Measurements from ENCODE around the gene BCKDHB. TPM values are rescaled to one million over a fixed set of nuclear protein-coding genes. Genes with fewer than 3 reads are reported as not detected.
"Not testable (repeated sequence)": the region's sequence is repeated elsewhere in the genome, so short reads cannot be mapped to it uniquely, and the experiment has no call there.

BCKDHB gene
- polyA plus RNA-seq, 3 donors, result 8.3 to 29.8 (median 9.8) TPM

GRCh38 chr6:80282913-80283554 is 176.6 kb downstream of the BCKDHB start:
- 91 to 93% (median 91%) methylated on average over 2 of the region's 2 CpGs for WGBS, 3 donors
- no peak overlapping the region for H3K27ac ChIP-seq (ENCODE audit: low read depth, low read length)

DNA sequence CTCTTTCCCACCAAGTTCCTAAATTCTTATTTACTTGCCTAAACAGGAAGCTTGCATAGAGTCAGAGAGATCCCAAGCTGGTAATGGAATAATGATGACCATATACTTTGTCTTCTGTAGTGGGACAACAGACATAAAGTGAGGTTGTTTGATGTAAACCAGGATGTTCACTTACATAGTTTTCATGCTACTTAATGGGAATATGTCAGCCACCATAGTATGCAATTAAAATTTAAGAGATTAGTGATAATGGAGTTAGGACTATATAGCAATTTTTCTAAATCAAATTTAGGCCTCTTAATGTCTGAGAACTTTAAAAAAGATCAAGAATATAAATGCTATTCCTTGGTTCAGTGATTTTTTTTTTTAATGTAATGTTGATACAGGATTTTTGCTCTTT is 180.6 kb downstream of the BCKDHB start:
- no peak overlapping the region for H3K27ac ChIP-seq (ENCODE audit: low read depth, low read length)

- H3K27ac ChIP-seq (ENCODE audit: low read depth, low read length), result no peak overlapping the region
- WGBS, 3 donors, result 90 to 91% (median 91%) methylated on average over 3 of the region's 3 CpGs
Observed at GRCh38 chr6:80287607-80288006, 181.1 kb downstream of the BCKDHB start.

DNA sequence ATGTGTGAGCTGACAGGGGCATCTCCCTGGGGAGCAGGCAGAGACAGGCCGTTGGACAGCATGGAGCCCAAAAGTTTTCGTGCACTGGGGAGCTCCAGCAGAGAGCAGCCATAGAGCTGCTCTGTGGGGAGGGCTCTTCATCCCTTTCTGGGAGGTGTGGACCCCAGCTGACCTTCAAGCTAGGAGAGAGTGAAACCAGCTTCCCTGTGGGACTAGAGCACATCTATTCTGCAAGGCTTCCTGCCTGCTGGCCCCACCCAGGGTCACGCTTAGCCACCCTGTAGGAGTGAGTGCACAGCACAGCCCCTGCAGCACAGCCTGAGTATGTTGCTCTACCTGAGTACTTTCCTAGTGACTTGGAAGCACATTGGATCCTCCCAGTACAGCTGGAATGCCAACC is 183.3 kb downstream of the BCKDHB start:
- 56 to 61% (median 60%) methylated on average over 3 of the region's 3 CpGs for WGBS, 3 donors
- H3K27ac ChIP-seq (ENCODE audit: low read depth, low read length), result no peak overlapping the region

DNA sequence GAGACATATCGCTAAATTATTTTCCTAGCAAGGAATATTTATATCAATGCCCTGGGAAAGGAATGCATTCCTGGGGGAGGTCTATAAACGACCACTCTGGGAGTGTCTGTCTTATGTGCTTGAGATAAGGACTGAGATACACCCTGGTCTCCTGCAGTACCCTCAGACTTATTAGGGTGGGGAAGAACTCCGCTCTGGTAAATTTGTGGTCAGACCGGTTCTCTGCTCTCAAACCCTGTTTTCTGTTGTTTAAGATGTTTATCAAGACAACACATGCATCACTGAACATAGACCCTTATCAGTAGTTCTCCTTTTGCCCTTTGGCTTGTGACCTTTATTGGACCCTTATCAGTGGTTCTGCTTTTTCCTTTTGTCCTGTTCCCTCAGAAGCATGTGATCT is 188.1 kb downstream of the BCKDHB start:
- WGBS, 3 donors, result 89 to 94% (median 90%) methylated on average over 4 of the region's 4 CpGs
- not testable (repeated sequence) for H3K27ac ChIP-seq (ENCODE audit: low read depth, low read length)

GRCh38 chr6:80302716-80303115 is 196.2 kb downstream of the BCKDHB start:
- no peak overlapping the region for H3K27ac ChIP-seq (ENCODE audit: low read depth, low read length)

DNA sequence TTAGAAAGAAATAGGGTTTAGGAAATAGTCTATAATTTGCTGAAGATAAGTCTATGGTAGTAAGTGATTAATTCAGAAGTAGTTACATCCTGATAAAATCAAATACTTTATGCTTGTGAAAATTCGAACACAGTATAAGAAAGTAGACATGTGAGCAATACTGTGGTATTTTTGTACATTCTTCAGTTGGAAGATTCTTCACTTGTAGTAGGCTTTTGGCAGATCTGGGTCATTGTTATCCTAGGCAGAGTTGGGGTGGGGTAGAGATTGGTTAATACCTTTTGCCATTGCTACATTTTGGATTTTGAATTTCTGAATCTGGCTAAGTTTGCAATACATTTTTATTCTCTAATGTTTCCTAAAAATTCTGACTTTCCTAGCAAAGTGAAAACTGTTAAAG is 197.5 kb downstream of the BCKDHB start:
- no peak overlapping the region for H3K27ac ChIP-seq (ENCODE audit: low read depth, low read length)
- 0 to 46% (median 34%) methylated on average over 1 of the region's 1 CpG for WGBS, 3 donors

DNA sequence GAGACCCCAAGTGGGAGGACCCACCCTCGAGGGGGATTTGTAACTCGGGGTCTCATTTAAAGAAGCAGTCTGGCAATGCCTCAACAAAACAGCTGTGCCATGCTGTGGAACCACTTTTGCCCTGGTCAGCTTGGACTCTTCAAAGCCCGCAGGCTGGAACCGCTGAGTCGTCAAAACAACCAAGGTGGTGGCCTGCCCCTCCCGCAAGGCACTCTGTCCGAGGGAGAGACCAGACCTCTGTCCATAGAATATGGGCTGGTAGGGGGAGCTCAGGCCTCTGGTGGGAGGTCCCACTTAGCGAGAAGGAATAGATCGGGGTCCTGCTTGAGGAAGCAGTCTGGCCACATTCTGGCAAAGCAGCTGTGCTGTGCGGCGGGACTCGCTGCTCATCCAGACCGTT is 208.1 kb downstream of the BCKDHB start:
- WGBS, 3 donors, result 96 to 99% (median 96%) methylated on average over 13 of the region's 13 CpGs
- H3K27ac ChIP-seq (ENCODE audit: low read depth, low read length), result no peak overlapping the region

DNA sequence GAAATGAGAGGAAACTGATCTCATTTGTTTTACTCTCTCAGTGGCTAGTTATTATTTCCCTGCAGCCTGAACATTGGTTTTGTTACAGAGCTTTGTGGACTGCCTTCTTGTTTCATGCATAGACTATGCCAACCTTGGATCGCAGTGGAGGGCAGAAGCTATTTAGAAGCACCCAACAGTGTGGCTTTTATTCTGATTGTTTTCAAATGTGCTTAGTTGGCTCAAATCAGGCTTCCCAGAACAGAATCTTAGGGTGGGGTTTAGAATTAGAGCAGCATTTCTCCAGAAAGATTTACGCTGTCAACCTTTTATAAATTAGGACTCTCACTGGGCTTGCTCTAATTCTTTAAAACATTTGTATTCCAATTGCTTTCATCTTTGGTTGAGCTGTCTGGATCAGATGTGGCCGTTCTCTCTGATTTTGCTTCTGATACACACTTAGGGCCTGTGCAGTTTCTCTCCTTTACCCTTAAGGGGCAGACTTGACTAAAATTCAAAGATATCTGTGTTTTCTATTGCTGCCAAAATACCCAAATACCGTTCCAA is 210.3 kb downstream of the BCKDHB start:
- WGBS, 3 donors, result 65 to 78% (median 71%) methylated on average over 4 of the region's 4 CpGs
- H3K27ac ChIP-seq (ENCODE audit: low read depth, low read length), result no peak overlapping the region

GRCh38 chr6:80319196-80319595 is 212.7 kb downstream of the BCKDHB start:
- 64 to 88% (median 83%) methylated on average over 2 of the region's 2 CpGs for WGBS, 3 donors
- H3K27ac ChIP-seq (ENCODE audit: low read depth, low read length), result no peak overlapping the region

- no peak overlapping the region for H3K27ac ChIP-seq (ENCODE audit: low read depth, low read length)
- 88 to 93% (median 89%) methylated on average over 2 of the region's 2 CpGs for WGBS, 3 donors
Observed at GRCh38 chr6:80321011-80321410, 214.5 kb downstream of the BCKDHB start.

DNA sequence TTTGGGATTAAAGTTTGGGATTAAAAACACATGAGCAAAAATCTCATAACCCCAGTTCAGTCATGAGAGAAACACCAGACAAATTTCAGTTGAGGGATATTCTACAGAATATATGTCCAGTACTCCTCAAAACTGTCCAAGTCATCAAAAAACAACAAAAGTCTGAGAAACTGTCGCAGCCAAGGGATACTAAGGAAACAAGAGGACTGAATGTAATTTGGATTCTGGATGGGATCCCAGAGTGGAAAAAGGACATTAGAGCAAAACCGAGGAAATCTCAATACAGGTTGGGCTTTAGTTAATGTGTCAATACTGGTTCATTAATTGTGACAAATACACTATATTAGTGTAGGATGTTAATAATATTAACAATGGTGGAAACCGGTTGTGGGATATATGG is 219.3 kb downstream of the BCKDHB start:
- 64 to 72% (median 65%) methylated on average over 3 of the region's 3 CpGs for WGBS, 3 donors
- no peak overlapping the region for H3K27ac ChIP-seq (ENCODE audit: low read depth, low read length)

DNA sequence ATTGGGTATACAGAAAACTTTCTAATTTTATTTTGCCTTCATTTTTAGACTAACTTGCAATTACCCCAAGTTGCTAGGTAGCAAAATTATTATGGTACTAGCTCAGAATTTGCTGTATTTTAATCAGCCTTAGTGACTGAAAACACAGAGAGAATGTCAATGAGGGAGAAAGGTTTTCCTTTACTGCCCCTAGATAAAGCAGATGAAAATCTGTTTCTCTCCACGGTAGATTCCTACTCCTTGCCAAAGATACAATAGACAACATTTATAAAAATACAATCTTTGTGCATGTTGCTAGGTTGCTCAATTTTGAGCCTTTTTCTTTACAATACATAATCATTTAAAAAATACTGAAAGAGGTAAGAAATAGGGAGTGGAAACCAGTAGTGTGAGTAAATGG is 222.2 kb downstream of the BCKDHB start:
- WGBS, 3 donors, result 28 to 40% (median 40%) methylated on average over 1 of the region's 1 CpG
- H3K27ac ChIP-seq (ENCODE audit: low read depth, low read length), result no peak overlapping the region

GRCh38 chr6:80329496-80329895 is 223.0 kb downstream of the BCKDHB start:
- H3K27ac ChIP-seq (ENCODE audit: low read depth, low read length), result no peak overlapping the region

- no peak overlapping the region for H3K27ac ChIP-seq (ENCODE audit: low read depth, low read length)
- 63 to 71% (median 66%) methylated on average over 3 of the region's 3 CpGs for WGBS, 3 donors
Observed at GRCh38 chr6:80330961-80331360, 224.5 kb downstream of the BCKDHB start.

GRCh38 chr6:80331522-80331921 is 225.1 kb downstream of the BCKDHB start:
- 54 to 92% (median 86%) methylated on average over 2 of the region's 2 CpGs for WGBS, 3 donors
- H3K27ac ChIP-seq (ENCODE audit: low read depth, low read length), result no peak overlapping the region

- WGBS, 3 donors, result 63 to 80% (median 63%) methylated on average over 3 of the region's 3 CpGs
- no peak overlapping the region for H3K27ac ChIP-seq (ENCODE audit: low read depth, low read length)
Observed at GRCh38 chr6:80331974-80332373, 225.5 kb downstream of the BCKDHB start.

GRCh38 chr6:80333342-80333741 is 226.9 kb downstream of the BCKDHB start:
- 23 to 78% (median 51%) methylated on average over 3 of the region's 3 CpGs for WGBS, 3 donors
- no peak overlapping the region for H3K27ac ChIP-seq (ENCODE audit: low read depth, low read length)

DNA sequence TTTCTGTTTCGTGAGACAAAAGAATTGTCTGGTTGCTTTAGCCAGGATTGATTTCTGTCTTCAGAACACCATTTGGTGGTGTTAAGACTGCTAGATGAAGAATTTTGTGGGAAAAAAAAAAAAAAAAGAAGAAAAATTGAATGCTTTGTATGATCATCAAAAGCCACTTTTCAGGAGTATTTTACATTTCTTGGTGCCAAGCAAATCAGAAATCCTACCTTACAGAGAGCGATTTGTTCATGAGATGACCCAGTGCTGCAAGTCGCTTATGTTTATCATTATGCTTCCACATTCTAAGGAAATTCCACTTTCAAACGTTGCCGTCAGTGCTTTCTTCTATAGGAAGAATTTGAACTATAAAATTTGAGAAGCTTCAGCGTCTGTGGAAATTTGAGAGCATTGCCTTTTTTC is 228.7 kb downstream of the BCKDHB start:
- 69 to 80% (median 77%) methylated on average over 6 of the region's 6 CpGs for WGBS, 3 donors
- no peak overlapping the region for H3K27ac ChIP-seq (ENCODE audit: low read depth, low read length)

DNA sequence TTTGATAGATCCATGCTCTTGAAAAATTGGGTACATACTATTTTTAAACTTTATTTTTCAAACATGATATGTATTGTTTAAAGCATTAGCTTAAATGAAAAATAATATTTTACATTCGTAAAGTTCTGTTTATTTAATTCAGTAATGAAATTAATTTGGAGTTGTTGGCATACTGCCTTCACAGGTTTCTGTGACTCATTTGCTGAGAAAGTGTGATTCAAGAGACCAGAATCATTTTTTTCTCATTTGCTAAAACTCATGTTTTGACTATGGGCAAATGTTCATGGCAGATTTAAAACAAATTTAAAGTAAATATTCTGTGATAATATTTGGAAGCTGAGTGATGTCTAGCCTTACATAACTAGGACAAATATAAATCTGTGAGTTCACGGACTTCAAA is 230.4 kb downstream of the BCKDHB start:
- WGBS, 3 donors, result 84 to 92% (median 88%) methylated on average over 2 of the region's 2 CpGs
- H3K27ac ChIP-seq (ENCODE audit: low read depth, low read length), result no peak overlapping the region

Data from adipose tissue (tissue), 3 donors.